Subcutaneous adipose tissue (tissue), 4 donors: ENCODE results near the gene EVL. TPM values are rescaled to one million over a fixed set of nuclear protein-coding genes. Genes with fewer than 3 reads are reported as not detected.

Source experiments
- CTCF ChIP-seq: fragments of 450-650 bp; IDR thresholded peaks from one replicate; pipeline ENCODE4 v1.5.1; 2016; ENCODE audit warnings: low read depth, mild to moderate bottlenecking, control low read depth, antibody characterized with exemption, moderate library complexity
- total RNA-seq, 4 donors: library from RNA; depleted of rRNA; stranded (reverse); fragments of >200 nt; gene quantifications; one replicate each; pipeline ENCODE4 v1.1.0, GENCODE V29; 2016

EVL gene
- total RNA-seq, 4 donors from 2014 or later, result 36.7 to 108 (median 46.5) TPM

GRCh38 chr14:100069161-100069800, 4.1 kb downstream of the EVL start:
- no peak for TF ChIP-seq CTCF

- TF ChIP-seq CTCF, result no peak
Observed at GRCh38 chr14:100070310-100070709, 5.1 kb downstream of the EVL start.

DNA sequence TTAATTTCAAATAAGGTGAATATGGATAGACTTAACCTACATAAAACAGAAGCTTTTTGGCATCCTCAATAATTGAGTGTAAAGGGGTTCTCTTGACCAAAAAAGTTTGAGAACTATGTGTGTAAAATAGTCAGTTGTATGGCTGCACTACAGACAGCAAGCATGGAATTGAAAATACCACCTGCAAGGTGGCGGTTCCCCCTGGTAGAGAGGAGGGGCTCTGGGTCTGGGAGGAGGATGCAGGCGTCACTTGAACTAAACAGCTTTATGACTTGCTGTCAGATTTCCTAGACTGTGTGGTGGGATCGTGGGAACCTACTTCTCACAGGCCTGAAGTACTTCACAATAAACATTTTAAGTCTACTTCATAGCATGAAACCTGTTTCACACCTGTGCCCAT, 6.3 kb downstream of the EVL start:
- TF ChIP-seq CTCF, result no peak

GRCh38 chr14:100072783-100073346, 7.6 kb downstream of the EVL start:
- no peak for TF ChIP-seq CTCF

DNA sequence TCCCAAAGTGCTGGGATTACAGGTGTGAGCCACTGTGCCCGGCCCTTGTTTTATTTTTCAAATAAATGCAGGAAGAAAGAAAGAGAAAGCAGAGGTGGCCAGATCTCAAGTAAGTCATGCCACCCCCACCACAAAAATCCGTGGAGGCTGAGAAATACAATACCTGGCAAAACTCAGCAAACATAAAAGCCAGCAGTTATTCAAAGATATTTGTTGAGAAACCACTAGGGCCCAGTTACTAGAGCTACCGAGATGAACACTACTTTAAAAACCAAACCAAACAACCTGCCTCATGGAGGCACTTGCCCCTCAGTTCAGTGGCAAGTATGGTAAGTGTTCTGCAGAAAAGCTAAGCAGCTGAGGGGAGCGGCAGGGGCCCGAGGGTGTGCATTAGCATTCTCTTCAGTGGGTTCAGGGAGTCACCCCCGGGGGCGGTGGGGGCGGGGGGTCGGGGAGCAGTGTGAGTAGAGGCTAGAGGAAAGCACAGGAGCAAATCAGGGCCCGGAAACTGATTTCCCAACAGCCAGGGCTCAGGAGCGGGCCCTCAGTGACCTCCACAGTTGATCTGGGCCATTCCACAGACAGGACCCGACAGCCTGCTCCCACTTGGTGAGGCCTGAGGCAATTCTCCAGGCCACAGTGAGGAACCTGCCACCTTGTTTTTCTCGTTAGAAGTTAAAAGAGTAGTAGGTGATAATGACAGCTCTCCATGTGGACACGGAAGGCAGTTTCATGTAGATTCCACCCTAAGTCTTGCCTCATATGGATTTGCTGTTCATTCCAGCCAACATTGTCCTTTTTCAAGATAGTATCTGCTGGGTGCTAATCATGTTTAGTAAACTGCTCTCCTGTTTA, 8.6 kb downstream of the EVL start:
- no peak for TF ChIP-seq CTCF

GRCh38 chr14:100074431-100075100, 9.3 kb downstream of the EVL start:
- no peak for TF ChIP-seq CTCF

- TF ChIP-seq CTCF, result no peak
Observed at GRCh38 chr14:100075681-100076080, 10.5 kb downstream of the EVL start.
